Stimulated activated CD4-positive, alpha-beta T cell treated with anti-CD3 and anti-CD28 coated beads, Interleukin-4, amount 100 ng/mL, for 1 hour (primary cell): ENCODE data around the gene WNT16.
"Not testable (repeated sequence)": the region's sequence is repeated elsewhere in the genome, so short reads cannot be mapped to it uniquely, and the experiment has no call there.

Source experiments
- DNase-seq: peaks from one replicate; pipeline ENCODE4 v3.0.0-alpha.2; 2020

Gene WNT16

GRCh38 chr7:121307021-121307574, 21.7 kb upstream of the WNT16 start:
- no peak for DNase-seq

DNA sequence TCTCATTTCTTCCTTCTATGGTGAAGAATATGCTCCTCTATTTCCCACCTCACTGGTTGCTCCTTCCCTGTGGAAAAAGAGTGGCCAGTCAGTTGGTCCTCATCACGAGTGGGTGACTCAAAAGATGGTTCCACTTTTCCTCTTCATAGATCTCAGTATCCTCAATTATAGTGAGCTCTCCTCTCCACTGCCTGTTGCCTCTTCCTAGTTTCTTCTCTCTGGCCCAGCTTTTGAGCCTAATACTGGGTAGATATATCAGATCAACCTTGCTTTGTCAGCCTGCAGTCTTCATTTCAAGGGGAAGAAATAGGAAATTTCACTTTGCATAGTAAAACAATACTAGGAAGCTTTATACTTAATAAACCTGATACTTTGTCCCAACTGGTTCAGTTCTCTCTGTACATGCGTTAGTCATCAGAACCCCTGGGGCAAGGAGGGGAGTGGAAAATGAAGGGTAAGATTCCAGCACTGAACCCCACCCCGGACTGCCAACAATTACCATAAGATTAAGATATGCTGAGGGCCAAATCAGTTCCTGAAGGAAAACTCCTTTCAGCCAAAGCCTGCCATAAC, 15.5 kb upstream of the WNT16 start:
- no peak for DNase-seq

- no peak for DNase-seq
These were observed 14.8 kb upstream of the WNT16 start for GRCh38 chr7:121313793-121314676.

DNA sequence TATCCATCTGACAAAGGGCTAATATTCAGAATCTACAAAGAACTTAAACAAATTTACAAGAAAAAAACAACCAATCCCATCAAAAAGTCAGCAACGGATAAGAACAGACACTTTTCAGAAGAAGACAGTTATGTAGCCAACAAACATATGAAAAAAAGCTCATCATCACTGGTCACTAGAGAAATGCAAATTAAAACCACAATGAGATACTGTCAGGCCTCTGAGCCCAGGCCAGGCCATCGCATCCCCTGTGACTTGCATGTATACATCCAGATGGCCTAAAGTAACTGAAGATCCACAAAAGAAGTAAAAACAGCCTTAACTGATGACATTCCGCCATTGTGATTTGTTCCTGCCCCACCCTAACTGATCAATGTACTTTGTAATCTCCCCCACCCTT, 13.6 kb upstream of the WNT16 start:
- not testable (repeated sequence) for DNase-seq

DNA sequence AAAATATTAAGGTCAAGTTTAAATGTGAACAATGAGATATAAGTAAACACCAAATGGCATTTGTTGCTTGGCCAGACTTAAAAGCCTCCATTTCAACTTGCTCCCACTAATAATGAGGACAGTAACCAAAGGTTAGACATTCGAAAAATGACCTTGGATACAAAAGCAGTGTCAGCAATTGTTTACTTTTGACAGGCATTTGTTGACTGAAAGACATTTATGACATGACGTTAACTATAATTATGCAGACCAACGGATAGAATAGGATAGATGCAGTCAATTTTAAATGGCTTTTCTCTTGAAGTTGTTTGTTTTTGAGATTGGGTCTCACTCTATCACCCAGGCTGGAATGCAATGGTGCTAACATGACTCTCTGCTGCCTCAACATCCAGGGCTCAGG, 6.3 kb upstream of the WNT16 start:
- no peak for DNase-seq

GRCh38 chr7:121323515-121324302, 5.1 kb upstream of the WNT16 start:
- no peak for DNase-seq

- no peak for DNase-seq
These were observed 1.1 kb upstream of the WNT16 start for GRCh38 chr7:121327671-121328070.

GRCh38 chr7:121329191-121330052, 622 bp downstream of the WNT16 start:
- no peak for DNase-seq

DNA sequence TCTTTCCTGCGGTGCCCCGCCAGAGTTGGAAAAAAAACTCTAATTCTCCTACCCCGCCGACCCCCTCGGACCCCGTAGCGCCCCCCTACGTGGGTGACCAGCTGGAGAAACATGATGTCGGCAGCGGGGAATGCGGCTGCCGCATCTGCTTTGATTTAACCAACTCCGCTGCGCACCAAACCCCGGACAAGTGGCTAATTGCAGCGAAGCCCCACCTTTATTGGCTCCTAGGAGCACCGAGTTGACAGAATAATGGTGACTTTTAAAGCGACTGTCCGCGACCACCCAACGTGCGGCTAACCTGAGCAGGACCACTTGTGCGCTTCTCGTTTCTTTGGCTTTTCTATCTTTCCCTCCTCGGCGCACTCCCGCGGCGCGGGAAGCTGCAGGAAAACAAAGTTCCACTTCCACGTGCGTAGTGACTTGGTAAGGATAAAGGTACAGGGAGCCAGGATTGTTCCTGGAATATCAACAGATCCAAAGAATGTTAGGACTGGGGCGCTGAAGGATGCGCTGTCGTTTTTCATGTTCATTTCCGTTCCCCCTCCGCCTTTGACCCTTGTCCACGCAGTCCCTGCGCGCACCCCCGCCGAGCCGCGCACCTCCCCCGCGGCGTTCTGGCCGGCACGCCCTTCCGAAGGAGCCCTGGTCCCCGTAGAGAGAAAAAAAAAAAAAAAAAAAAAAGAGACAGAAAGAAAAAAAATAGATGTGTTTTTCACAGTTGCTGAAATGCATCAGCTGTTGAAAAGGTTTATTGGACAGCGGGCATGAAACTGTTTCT, 1.4 kb downstream of the WNT16 start:
- DNase-seq = no peak

DNA sequence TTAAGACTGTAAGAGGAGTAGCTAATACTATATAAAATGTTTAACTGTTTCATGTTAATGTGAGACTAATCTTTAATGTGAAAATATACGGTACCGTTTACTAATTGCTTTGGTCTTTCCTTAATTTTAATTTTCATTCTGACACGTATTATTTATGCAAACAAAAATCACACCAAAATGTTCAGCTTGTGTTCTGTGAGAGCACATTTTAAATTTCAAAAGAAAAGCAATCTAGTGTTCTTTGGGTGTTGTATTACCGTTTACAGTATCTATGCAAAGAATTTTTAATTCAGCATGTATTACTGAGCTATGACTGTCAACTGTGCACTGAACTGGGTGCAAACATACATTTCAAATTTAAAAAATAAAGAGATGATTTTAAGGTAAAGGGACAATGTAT, 2.2 kb downstream of the WNT16 start:
- no peak for DNase-seq

DNA sequence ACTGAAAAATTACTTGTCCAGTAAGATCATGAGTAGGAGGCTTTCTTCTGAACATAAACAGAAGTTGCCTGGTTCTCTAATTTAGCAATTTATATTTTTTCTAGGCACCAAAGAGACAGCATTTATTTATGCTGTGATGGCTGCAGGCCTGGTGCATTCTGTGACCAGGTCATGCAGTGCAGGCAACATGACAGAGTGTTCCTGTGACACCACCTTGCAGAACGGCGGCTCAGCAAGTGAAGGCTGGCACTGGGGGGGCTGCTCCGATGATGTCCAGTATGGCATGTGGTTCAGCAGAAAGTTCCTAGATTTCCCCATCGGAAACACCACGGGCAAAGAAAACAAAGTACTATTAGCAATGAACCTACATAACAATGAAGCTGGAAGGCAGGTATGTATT, 2.8 kb downstream of the WNT16 start:
- DNase-seq = no peak

- DNase-seq = no peak
These were observed 5.6 kb downstream of the WNT16 start for GRCh38 chr7:121334376-121334775.

GRCh38 chr7:121334875-121335648, 6.3 kb downstream of the WNT16 start:
- DNase-seq = no peak

- no peak for DNase-seq
These were observed 7.8 kb downstream of the WNT16 start for GRCh38 chr7:121336579-121336978.

DNA sequence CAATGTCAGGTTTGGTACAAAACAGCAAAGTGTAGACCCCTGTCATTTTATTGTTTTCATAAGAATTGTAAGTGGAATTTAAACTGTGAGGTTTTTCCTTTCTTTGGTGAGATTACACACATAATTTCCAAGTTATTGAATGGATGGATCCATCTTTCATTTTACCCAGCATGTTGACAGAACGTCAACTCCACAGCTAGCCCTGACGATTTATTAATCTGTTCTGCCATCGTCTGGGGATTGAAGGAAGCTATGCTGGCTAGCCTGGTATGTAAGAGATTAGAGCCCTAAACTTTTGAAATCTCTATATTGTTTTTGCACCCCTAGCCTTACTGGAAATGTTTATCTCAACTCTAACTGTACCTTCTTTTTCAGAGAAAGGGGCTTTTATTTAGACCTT, 8.6 kb downstream of the WNT16 start:
- no peak for DNase-seq

DNA sequence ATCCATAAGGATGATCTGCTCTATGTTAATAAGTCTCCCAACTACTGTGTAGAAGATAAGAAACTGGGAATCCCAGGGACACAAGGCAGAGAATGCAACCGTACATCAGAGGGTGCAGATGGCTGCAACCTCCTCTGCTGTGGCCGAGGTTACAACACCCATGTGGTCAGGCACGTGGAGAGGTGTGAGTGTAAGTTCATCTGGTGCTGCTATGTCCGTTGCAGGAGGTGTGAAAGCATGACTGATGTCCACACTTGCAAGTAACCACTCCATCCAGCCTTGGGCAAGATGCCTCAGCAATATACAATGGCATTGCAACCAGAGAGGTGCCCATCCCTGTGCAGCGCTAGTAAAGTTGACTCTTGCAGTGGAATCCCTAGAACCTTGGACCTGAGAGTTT, 10.3 kb downstream of the WNT16 start:
- DNase-seq = no peak

GRCh38 chr7:121341933-121342332, 13.1 kb downstream of the WNT16 start:
- no peak for DNase-seq

GRCh38 chr7:121342631-121343030, 13.8 kb downstream of the WNT16 start:
- no peak for DNase-seq

GRCh38 chr7:121343302-121343701, 14.5 kb downstream of the WNT16 start:
- DNase-seq = no peak

DNA sequence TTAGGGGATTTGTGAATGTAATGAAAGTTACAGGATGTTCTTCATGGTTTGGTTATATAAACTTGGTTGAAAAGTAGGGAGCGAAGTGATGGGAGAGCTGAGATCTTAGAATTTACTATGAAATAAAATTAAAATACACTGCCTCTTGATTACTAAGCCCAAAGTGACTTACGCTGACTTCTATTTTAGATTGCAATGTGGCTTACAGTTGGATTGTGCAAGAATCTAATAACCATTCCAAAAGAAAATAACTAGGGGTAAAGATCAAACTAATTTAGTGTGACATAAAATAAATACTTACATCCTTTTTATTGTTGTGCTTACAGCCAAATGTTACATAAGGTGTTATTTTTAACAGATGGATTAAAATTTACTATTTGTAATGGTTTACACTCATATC, 15.3 kb downstream of the WNT16 start:
- DNase-seq = no peak

DNA sequence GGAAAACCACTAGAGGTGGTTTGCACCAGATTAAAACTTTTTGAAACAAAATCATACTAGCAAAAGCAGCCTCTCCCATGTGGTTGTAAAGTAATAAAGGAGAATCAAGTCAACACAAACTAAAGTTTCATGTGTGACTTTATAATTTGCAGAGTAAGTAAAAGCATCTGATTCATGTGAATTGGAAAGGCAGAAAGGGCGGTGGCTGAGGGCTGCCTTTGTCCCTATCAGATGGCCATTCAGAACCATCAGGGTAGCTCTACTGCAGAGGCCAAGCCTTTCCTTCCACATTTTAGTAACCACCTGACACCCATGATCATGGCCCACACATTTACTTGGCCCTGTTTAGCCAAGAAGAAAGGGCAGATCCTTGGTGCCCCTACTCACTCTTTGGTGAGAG, 15.7 kb downstream of the WNT16 start:
- DNase-seq = no peak
